ENCODE data around the gene CISH.

The CISH gene, protein sequence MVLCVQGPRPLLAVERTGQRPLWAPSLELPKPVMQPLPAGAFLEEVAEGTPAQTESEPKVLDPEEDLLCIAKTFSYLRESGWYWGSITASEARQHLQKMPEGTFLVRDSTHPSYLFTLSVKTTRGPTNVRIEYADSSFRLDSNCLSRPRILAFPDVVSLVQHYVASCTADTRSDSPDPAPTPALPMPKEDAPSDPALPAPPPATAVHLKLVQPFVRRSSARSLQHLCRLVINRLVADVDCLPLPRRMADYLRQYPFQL

DNA sequence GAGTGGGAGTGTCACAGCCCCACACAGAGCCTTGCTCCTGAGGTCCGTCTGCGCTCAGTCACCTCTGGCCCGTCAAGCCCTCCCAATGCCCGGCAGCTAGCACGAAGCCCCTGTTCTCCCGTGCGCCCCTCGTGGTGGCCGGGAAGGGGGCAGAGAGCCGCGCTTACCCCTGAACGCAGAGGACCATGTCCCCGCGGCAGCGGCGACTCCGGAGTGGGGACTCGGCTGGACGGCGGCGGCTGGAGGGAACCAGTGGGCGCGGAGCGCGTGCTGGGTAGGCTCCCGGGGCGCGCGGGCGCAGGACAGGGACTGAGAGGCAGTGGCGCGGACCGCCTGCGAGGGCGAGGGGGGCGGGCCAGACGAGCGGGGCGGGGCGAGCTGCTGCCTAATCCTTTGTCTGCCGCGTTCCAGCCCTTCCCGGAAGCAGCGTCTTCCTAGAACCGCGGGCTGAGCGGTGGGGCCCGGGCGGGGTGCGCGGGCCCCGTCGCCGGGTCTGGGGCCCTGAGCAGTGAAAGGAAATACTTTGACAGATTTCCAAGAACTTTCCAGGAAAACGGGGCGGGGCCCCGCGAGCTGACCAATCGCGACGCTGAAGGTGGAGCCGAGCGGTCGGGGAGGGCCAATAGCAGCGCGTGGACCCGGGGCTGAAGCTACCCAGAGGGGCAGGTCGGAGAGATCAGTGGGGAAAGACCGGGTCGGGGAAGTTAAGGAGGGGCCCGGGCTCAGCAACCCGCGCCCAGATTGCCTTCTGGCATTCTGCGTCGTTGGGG is at the start of gene CISH:
Gene CISH, minus strand, starts transcription at position 311 of the 770 bp plus-strand sequence. Its CDS starts 124 bp downstream, at position 187.
- peak; percentile 92 for DNase-seq (ENCODE audit: low spot score)

DNA sequence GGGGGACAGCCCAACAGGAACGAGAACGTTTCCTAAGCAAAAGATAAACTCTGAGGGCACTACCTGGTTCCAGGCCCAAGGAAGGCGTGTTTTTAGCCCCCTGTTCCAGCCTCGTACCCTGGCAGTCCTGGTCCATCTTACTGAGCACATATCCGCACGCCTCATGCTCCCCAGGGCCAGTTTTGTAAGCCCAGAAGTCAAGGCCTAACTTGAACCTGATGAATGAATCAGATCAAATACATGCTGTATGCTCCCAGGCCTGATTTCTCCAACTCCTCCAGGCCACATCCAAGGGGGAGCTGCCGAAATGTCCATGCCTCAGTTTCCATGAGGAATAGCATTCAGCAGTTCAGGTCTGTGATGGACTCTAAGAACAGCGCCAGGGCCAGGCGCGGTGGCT is 48.8 kb upstream of the CISH start:
- no peak for DNase-seq (ENCODE audit: low spot score)

DNA sequence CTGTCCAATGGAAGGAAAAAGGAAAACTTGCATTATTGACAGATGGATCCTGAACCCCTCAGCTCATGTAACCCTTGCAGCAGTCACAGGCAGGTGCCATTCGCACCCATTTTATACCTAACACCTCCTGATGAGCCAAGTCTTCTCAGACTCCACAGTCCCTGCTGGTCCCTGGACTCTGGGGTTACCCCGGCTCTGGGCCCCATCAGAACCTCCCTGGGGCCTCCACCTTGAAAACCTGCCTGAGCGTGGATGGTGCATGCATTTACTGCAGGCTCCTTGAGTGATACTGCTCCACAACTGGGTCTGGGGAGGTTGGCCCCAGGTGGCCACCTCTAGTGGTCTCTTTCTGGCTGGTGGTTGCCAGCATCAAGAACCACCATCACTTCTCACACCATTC is 47.3 kb upstream of the CISH start:
- no peak for DNase-seq (ENCODE audit: low spot score)

DNA sequence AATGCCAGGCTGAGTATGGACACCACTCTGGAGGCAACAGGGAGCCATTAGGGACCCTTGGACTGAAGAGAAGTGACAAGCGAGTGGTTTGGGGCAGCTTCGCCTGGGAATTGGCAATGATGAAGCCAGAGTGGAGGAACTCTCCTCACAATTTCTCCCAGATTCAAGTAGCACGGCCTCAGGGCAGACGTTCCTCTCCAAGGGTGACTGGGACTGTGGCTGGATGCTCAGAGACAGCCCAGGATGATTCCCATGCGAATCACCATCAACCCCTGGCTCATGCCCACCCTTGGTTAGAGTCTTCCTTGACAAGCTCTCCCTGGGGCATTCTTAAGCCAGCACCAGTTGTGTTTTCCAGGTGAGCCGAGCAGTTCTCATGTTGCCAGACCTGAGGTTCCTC is 46.8 kb upstream of the CISH start:
- DNase-seq (ENCODE audit: low spot score) = peak; percentile 52

DNA sequence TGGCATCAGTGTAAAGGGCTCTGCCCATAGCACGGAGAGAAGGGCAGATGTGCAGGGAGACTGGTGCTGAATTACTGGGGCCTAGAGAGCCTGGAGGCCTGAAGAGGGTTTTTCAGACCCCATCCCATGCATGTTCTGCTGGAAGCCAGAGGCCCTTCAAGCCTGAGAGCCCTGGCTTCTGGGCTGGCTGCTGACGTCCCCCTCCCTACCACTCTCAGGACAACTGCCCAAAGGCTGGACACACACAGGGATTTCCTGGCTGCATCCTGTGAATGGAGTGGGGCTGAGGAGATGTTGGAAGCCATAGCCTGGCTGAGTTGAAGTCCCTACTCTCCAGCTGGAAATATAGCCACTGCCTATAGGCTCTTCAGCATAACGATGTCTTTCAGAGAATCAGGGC is 46.2 kb upstream of the CISH start:
- no peak for DNase-seq (ENCODE audit: low spot score)

DNA sequence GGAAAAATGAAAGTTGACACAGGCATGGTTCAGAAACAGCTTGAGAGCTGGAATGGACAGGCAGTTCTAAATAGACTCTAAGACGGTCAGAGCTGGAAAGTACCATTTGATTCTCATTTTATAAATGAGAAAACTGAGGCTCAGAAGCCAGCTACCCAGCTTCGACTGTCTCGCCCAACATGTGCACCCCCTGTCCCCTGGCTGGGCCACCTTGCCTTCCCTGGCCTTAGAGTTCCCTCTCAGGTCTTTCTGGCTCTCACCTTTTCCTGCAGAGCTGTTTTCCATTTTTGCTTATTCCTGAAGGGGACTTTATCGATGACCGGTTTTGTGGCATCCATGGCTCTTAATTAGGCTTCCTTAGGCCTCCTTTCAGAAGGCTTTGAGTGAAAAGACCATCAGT is 45.8 kb upstream of the CISH start:
- DNase-seq (ENCODE audit: low spot score) = no peak

DNA sequence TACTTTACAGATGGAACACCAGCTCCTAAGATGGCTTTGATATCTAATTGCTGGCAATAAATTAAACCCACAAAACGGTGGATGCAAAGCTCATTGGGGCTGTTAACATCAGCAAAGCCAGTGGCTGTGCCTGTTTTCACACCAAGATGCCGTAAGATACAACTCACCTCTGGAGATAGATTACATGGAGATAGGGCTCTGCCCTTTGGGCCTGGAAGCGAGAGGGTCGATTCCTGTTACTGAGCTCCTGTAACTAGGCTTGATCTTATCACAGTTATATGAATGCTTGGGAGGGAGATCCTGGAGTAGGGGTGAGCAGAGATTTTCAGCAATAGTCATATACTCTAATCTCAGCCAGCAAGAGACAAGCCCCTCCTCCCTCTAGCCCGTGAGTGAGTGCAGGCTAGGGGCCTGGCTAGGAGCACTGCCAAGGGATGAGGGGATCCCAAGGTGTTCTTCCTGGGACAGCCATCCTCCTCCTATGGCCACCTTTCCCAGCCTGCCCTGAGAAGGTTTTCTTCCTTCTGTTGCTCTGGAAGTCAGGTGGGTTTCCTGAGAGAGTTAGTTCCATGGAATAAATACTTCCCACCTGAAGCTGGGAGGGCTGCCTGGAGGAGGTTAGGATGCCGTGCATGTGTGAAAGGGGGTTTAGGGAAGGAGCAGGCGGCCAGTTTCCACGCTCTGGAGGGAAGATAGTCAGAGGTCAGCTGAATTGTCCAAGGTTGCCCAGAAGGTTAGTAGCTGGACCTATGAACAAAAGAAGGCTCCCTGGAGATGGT is 45.0 kb upstream of the CISH start:
- DNase-seq (ENCODE audit: low spot score) = no peak

DNA sequence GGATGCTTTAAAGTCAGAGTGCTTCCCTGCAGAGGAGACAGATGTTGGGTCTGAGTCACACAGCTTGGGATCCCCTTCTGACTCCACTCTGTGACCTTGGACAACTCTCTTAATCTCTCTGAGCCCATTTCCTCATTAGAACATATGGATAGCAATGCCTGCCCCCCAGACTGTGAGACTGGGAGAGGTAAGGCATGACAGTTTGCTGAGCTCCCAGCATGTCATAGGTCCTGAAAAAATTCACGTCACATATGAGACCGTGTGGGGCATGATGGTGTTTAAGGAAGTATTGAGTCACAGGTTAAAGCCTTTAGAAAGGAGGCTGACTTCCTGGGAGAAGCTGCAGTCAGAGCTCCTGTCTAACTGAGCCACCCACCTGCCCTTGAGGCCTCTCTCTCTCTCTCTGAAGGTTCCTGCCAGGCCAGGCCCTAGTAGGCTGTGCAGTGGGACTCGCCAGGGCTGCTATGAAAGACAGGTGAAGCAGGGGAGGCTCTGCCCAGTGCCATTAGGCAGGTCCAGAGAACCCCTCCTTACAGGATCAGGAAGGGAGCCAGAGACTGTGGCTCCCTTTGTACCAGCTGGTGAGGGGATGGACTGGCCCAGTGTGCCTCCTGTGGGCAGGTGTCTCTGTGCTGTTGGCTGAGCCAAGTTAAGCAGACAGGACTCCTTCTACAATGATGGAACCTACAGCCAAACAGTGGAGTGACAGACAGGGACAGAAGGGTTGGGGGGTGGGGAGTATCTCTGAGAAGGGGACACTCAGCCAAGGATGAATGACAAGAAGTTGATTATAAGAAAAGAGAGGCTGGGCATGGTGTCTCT is 43.6 kb upstream of the CISH start:
- DNase-seq (ENCODE audit: low spot score) = no peak

DNA sequence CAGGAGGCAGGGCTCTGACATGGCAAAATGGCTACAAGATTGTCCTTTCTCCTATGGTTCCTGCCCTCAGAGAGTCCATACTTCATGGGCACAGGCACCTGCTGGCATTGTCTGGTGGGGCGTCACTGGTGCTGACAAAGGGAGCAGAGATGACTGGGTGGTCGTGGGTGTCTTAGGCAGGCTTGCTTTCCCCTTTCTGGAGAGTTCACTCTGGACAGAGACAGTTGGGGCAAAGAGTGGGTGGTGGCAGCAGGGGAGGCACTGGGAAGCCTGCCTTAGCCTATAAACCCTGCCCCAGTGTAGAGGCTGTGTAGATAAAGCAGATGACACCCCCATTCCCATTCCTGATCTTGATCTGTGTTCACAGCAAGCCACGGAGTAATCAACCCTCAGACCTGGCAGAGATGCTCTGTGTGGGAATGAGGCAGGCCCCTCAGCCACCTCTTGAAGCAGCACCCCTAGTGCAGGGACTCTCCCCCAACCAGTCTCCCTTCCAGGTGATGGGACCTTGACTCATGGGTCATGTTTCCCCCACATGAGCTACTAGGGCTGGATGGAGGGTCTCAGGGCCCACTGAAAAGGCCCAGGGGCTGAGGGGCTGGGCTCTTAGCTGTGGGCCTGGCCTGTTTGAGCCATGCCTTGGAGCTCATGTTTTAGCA is 42.5 kb upstream of the CISH start:
- no peak for DNase-seq (ENCODE audit: low spot score)

DNA sequence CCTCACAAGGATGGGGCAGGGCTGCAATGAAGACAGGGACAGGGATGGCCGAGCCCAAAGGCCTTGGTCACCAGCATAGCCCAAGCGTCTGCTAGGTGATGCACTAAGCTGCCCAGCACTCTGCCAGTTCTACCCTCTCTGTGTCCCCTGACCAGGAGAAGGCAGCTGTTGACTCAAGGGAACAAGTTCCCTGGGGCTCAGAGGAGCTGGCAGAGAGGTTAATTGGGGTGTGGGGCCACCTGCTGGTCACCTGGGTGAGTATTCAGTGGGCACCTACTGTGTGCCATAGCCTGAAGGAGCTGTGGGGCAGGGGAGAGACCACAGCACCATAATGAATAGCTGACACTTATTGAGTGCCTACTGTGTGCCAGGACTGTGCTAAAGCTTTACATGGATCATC is 41.1 kb upstream of the CISH start:
- DNase-seq (ENCODE audit: low spot score) = no peak

DNA sequence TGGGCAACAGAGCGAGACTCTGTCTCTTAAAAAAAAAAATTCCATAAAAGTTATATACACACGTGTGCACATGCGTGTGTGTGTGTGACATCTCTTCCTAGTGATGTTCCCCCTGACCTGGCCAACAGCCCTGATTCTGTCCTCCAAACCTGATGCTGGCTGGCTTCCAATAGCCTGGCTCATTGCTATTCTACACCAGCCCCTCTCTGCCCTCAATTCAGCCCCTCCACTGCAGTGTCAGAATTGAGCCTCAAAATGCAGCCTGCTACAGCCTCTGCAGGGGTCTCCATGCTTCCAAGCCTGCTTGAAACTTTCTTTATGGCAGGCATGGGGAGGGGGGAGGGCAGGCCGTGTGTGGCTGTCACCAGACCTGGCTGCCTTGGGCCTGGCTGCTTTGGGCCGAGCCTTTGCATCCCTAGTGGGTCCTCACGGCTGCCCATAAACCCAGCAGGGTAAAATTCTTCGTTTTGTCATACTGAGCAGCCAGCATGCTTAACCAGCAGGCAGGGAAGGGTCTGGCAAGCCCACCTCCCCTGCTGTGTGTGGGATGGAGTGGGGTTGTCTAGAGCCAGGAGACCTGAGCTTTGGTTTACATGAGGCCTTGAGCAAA is 40.5 kb upstream of the CISH start:
- no peak for DNase-seq (ENCODE audit: low spot score)

DNA sequence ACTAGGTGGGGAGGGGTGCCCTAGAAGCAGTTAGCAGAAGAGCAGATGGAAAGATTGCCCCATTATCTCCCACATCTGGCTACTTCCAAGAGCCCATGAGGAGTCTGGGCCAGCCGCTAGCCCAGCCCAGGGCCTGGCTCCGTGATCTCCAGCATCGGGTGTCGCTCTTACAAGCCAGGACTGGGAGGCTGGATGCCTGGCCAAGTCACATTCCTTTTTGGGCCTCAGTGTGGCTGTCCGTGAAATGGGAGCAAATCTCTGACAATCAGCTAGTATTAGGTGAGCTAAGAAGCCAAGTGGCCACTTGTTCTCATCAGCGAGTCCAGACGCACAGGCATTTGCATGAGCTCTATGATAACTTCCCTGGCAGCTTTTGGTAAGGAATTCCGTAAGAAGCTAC is 39.9 kb upstream of the CISH start:
- no peak for DNase-seq (ENCODE audit: low spot score)

DNA sequence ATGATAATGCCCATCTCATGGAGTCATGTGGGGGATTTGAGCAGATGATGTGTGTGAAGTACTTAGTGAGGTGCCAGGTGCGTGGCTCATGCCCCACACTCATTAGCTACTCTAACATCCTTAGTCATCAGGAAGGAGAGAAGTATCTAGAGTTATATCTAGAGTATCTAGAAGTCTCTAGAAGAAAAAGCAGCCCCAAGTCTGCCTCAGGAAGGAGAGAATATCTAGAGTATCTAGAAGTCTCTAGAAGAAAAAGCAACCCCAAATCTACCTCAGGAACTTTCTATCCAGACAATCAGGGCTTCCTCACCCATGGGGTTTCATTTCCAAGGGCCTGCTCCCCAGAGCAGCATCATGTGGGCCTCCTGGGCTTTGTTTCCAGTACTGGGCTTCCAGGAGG is 38.4 kb upstream of the CISH start:
- DNase-seq (ENCODE audit: low spot score) = no peak

DNA sequence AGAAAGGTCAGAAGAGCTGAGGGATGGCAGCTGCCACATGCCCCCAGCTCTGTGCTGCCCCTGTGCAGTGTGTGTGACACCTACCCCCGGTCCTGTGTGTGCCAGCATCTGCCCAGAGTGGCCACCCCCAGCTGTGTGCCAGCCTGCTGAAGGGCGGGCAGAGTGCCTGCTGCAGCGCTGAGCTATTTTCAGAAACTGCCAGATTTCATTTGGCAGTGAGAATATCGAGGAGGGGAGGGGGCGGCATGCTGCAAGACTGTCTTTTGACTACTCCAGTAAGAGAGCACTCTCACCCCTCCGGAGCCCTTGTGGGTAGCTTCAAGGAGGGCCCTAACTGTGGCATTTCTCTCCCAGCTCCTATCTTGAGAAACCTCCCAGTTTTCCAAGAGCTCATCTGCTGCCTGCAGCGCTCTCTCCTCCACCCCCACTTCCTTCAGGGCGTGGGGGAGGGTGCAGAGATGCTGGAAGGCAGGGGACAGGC is 37.9 kb upstream of the CISH start:
- no peak for DNase-seq (ENCODE audit: low spot score)

DNA sequence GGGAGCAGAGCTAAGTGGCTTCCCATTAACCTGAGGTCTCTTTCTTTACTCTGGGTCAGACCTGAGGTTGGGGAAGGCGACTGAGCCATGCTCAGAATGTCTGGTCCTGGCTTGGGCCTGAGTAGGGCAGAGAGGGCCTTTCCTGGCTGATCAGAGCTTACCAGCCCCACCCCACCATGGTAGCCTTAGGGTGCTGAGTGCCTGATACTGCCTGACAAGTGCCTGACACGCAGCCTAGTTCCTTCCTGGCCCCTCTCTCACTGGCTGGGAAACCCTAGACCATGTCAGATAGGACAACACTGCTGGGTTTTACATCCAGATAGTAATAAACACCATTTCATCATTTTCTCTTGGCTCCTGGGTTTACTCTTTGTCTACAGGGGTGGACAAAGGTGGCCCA is 37.4 kb upstream of the CISH start:
- DNase-seq (ENCODE audit: low spot score) = no peak

DNA sequence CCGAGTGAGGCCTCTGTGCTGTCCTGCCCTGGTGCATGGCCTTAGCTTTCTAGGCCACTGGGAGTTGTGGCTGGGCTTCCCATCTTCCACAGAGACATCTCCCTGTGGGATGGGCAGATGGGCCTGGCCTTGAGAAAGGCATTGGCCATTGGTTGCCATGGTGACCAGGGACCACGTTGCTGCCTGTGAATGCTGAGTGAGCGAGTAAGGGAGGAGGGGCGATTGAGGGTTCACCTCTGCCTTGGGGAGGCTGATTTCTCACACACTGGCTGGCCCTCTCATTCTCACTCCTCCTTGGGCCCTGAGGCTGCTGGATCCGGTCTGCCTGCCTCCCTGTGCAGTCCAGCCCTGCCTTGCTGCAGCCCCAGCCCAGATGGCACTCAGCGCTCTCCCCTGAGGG is 36.7 kb upstream of the CISH start:
- DNase-seq (ENCODE audit: low spot score) = no peak

DNA sequence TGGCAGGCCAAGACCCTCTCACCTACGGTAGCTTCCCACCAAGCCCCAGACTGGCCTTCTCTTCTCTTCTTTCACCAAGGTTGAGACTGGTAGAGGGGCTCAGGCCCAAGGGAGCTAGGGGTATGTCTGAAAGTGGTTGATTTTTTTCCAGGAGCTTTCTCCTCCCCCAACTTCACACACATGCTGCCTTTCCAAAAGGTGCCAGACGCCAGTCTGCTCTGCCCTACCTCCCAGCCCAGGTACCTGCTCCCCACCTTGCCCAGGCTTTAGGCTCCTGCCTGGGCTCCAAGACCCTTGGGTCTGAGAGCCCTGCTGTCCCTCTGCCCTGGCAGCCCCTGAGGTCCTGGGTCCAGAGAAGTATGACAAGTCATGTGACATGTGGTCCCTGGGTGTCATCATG is 33.8 kb upstream of the CISH start:
- no peak for DNase-seq (ENCODE audit: low spot score)

DNA sequence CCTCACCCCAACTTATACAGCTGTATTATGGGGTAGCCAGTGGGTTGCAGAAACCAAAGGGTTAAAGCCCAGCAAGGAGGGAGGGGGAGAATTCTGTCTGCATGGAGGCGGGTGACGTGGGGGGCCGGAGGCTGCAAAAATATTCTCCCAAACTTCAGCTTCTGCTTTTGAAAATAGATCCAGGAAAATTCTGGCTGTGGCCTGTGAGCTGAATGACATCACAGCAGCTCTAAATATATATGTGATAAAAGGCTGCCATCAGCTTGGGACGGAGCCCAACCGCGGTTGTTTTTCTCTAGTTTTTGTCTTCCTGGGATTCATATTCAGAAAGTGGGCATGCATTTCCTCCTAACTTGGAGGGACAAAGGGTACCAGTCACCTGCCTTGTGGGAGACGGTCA is 33.0 kb upstream of the CISH start:
- no peak for DNase-seq (ENCODE audit: low spot score)

DNA sequence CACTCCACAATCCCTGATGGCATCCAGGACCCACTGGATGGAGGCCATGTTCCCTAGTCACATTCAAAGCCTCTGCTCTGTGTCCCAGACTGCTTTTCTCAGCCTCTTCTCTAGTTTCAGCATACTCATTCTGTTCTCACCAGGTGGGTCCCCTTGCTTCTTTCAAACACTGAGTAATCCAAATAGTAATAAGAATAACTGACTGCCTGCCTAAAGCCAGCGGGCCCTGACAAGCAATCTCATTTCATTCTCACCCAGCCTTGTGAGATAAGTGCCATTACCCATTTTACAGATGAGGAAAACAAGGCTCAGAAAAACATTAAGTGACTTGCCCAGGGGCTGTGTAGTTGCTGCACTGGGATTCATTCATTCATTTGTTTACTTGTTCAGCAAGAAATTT is 30.8 kb upstream of the CISH start:
- DNase-seq (ENCODE audit: low spot score) = no peak

DNA sequence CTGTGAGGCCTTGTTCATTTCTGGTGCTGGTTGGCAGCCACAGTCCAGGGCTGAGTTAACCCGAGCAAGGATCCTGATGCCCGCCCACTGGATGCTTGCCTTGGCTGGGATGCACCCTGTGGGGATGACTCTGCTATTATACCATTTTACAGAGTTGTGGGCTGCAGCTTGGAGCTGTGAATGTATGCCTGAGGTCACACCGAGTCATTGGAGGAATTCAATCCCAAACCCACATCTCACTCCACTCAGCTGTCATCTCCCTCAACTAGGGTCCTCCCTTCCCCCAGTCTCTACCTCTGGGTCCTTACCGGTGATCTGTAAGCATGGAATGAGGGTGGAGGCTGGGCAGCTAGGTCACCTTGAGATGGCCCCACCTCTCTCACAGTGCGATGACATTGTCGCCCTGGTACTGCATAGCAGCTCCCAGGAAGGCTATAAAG is 27.5 kb upstream of the CISH start:
- peak; percentile 91 for DNase-seq (ENCODE audit: low spot score)

DNA sequence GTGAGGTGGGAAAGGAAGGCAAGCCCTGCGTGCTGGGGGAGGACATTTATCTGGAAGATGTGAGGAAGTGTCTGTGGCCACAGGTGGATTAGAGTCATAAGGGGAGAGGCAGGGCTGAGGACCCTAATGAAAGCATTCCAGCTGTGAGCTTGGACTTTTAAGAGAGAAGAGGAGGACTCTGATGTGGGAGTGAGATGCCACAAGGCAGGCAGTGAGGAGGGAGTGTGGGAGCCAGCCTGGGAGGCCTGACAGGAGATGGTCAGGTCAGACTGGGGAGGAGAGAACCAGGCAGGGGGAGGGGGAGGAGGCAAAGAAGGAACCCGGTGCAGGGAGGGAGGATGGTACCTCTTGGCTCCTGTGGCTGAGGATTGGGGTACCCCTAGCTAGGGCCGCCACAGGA is 26.4 kb upstream of the CISH start:
- DNase-seq (ENCODE audit: low spot score) = no peak

All from AG20443 (cell line).